ENCODE data around the gene KLRC4.
"Not testable (repeated sequence)": the region's sequence is repeated elsewhere in the genome, so short reads cannot be mapped to it uniquely, and the experiment has no call there.

The KLRC4 gene

DNA sequence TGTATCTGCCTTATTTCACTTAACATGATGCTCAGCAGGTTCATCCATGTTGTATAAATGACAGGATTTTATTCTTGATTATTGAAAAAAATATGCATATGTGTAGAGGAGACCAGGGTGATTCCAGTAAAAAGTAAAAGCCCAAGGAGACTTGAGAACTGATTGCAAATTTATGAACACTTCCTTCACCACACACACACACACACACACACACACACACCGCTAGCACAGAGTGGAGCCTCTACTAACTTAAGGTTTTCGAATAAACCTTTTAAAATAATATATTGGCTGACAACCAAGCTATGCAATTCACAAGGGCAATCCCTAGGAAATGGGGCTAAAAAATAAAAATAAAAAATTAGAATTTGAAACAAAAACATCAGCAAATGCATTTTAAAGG is 11.4 kb downstream of the KLRC4 start:
- TF ChIP-seq ZFX (IDR thresholded peaks at IDR 0.05) = no peak
- TF ChIP-seq, protein P1, sequence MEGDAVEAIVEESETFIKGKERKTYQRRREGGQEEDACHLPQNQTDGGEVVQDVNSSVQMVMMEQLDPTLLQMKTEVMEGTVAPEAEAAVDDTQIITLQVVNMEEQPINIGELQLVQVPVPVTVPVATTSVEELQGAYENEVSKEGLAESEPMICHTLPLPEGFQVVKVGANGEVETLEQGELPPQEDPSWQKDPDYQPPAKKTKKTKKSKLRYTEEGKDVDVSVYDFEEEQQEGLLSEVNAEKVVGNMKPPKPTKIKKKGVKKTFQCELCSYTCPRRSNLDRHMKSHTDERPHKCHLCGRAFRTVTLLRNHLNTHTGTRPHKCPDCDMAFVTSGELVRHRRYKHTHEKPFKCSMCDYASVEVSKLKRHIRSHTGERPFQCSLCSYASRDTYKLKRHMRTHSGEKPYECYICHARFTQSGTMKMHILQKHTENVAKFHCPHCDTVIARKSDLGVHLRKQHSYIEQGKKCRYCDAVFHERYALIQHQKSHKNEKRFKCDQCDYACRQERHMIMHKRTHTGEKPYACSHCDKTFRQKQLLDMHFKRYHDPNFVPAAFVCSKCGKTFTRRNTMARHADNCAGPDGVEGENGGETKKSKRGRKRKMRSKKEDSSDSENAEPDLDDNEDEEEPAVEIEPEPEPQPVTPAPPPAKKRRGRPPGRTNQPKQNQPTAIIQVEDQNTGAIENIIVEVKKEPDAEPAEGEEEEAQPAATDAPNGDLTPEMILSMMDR (conservative IDR thresholded peaks at IDR 0.05) = no peak
- no peak overlapping the region for H3K27ac ChIP-seq

DNA sequence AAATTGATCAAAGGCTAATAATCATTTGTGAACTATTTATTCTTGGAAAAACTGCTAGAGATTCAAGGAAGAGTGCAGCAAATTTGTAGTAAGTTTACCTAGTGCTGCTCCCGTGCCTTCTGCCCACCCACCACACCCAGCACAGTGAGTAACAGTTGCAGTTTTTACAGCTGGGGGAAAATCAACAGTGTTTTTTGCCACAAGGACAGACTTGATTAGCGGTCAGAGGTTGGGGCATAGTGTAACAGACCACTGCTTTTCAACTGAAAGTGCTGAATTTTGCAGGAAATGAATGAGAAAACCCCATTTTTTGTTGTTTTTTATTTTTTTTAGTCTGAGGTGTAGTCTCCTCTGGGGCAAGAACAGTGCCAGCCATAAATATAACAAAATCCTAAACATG is 12.3 kb downstream of the KLRC4 start:
- no peak overlapping the region for H3K27ac ChIP-seq
- TF ChIP-seq ZFX (IDR thresholded peaks at IDR 0.05) = no peak
- TF ChIP-seq, protein P1 (conservative IDR thresholded peaks at IDR 0.05) = no peak

DNA sequence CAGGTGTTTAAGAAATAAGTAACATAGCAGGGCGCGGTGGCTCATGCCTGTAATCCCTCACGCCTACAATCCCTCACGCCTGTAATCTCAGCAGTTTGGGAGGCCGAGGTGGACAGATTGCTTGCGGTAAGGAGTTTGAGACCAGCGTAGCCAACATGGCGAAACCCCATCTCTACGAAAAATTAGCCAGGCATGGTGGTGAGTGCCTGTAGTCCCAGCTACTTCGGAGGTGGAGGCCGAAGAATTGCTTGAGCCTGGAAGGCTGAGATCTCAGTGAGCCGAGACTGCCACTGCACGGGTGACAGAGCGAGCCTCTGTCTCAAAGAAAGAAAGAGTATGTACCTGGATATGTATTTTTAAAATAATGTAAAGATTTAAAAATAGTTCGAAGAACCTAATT is 13.4 kb downstream of the KLRC4 start:
- peak overlapping the region; percentile 64 for H3K27ac ChIP-seq

DNA sequence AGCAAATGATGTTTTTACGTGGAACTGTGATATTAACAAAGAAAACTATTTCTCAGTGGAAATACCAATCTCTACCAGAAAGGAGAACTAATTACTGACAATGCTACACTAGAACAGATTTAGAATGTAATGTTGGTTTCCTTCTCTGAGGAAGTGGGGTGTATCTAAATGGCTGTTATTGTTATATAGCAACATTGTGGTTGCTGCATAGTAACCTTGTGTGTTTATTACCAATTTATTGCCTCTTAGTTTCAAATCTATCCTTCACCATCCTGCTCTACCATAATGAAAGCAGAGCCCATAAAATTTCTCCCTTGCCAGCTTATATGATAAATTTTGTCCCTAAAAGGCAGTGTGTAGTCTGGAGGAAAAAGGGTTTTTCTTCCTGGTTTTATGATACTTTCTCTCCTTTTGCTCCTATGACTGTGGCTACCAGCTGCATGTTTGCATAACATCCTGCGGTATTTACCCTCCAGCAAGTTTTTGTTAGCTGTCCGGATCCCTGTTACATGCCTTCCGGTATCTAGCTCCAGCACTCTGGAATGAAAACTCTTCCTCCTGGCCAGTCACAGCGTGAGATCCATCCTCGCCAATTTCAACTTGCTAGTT is 14.1 kb downstream of the KLRC4 start:
- peak overlapping the region; percentile 64 for H3K27ac ChIP-seq
- TF ChIP-seq ZFX (IDR thresholded peaks at IDR 0.05) = no peak
- TF ChIP-seq, protein P1 (conservative IDR thresholded peaks at IDR 0.05) = no peak

DNA sequence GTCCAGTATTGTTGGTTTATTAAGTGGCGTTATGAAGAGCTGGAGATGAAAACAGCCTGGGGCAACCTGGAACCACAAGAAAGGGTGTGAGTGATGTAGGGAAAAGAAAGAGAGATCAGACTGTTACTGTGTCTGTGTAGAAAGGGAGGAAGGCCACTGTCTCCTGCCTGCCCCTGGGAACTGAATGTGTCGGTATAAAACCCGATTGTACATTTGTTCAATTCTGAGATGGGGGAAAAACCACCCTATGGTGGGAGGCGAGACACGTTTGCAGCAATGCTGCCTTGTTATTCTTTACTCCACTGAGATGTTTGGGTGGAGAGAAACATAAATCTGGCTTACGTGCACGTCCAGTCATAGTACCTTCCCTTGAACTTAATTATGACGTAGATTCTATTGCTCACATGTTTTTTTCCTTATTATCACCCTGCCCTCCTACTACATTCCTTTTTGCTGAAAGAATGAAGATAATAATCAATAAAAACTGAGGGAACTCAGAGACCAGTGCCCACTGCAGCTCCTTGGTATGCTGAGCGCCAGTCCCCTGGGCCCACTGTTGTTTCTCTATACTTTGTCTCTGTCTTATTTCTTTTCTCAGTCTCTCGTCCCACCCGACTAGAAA is 14.9 kb downstream of the KLRC4 start:
- peak overlapping the region; percentile 11; the same call in 1 of the 2 replicates for H3K27ac ChIP-seq

DNA sequence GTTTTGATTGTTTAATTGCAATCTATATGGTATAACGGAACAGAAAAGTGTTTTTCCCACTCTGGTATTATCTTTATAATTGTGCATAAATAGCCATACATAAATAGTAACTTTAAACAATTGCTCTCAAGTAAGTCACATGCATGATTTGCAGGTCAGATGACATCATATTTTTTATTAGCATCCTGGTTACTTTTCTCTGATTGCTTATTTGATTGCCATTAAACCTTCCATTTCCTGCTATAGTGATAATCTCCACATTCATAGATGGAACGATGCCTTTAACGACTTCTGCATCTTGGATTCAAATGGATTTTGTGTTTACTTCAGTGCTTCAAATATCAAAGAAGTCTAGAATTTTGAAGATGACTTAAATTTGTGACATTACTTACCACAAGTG is 16.3 kb downstream of the KLRC4 start:
- no peak overlapping the region for H3K27ac ChIP-seq
- TF ChIP-seq ZFX (IDR thresholded peaks at IDR 0.05) = no peak
- TF ChIP-seq, protein P1 (conservative IDR thresholded peaks at IDR 0.05) = no peak

DNA sequence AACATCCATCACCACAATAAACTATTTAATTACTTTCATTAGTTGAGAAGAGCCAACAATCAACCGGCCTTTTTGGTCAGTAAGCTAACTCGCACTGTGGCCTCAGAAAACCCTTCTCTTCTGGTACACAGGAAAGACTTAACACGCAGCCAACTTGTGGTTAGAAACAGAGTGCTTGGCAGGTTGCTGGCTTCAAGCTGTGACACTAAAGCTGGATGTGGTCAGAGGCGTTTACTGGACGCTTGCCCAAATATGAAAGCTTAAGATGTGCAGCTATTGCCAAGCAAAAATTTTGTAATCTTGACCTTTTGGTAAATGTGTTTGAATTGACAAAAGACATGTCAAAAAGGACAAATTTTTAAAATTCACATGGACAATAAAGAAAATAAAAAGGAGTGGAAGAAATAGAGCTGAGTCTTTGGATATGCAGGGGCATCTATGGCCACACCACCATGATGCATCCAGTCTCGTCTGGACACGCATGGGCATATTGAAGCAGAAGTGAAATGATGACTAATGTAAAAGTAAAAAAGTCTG is 17.1 kb downstream of the KLRC4 start:
- no peak overlapping the region for H3K27ac ChIP-seq
- TF ChIP-seq, protein P1 (conservative IDR thresholded peaks at IDR 0.05) = no peak
- TF ChIP-seq ZFX (IDR thresholded peaks at IDR 0.05) = no peak

DNA sequence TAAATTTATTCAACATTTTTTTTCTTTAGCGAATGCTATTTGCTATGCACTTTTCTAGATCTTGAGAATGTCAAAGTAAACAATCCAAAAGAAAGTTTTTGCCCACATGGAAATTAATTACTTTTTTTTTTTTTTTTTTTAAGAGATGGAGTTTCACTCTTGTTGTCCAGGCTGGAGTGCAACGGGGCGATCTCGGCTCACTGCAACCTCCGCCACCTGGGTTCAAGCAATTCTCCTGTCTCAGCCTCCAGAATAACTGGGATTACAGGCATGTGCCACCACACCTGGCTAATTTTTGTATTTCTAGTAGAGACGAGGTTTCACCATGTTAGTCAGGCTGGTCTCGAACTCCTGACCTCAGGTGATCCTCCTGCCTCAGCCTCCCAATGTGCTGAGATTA is 18.6 kb downstream of the KLRC4 start:
- H3K27ac ChIP-seq = not testable (repeated sequence)

DNA sequence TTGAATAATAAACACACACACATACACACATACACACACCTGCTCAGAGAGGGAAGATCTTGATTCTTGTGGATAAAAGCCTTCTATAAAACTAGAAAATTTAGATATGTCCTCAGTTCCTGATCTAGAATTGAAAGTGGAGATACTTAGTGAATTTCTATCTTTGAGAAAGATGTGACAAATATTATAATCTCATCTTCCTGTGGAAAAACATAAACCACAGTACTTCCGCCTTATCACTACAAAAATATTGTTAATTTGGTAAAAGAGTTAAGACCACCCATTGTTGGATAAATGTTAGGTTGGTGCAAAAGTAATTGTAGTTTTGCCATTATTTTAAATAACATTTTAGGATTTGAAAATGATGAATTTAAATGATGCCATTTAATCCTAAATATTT is 19.7 kb downstream of the KLRC4 start, which contains the start of gene KLRK1:
Gene KLRK1, minus strand, starts transcription at position 138 of the 400 bp plus-strand sequence. CDS start 1,231 bp downstream, outside the sequence.
- H3K27ac ChIP-seq = no peak within 1 kb of the TSS

More for the DNA sequence above, 19.7 kb downstream of the KLRC4 start, which contains the start of gene KLRK1:
- TF ChIP-seq ZFX (IDR thresholded peaks at IDR 0.05) = no peak
- TF ChIP-seq, protein P1 (conservative IDR thresholded peaks at IDR 0.05) = no peak
